AG04449 (cell line): ENCODE measurements around the gene WDFY3.

Experiments
- CTCF ChIA-PET: fragments of 350-600 bp; formaldehyde crosslinking; extraction: SDS; loops from one replicate; lab custom pipeline; 2021; ENCODE audit warnings: antibody characterized with exemption; lab: Yijun Ruan, JAX
- POLR2A ChIA-PET: fragments of 400-600, 350-600 bp; formaldehyde crosslinking; extraction: SDS; loops from one replicate; lab custom pipeline; 2020; ENCODE audit warnings: antibody characterized with exemption, inconsistent platforms; lab: Yijun Ruan, JAX
- DNase-seq: peaks from one replicate; pipeline ENCODE4 v3.0.0-alpha.2; 2010; ENCODE audit warnings: low read depth, low spot score
- H3K4me3 ChIP-seq: 2 replicates; pipeline ENCODE4 v1.5.1; 2011; ENCODE audit warnings: low read depth, mild to moderate bottlenecking, control low read depth, low read length
- CTCF ChIP-seq: IDR thresholded peaks from one replicate; pipeline ENCODE4 v1.5.1; 2011; ENCODE audit warnings: mild to moderate bottlenecking, moderate library complexity, low read length, control low read depth, inconsistent platforms; ENCODE audit not compliant: insufficient read depth; ENCODE audit errors: missing control alignments

WDFY3 gene

GRCh38 chr4:84792366-84793301 is 173.9 kb downstream of the WDFY3 start:
- ChIA-PET CTCF (interaction anchor here (1.2 kb wide), 1 partner anchor 42 kb away, joined by 3 read pairs; no protein-coding TSS in a partner anchor), POLR2A (interaction anchor here (1.4 kb wide), 1 partner anchor 174 kb away, joined by 3 read pairs; the partner anchor contains the start of gene WDFY3)
- no peak overlapping the region for H3K4me3 ChIP-seq
- TF ChIP-seq CTCF = no peak
- DNase-seq = peak; percentile 47

GRCh38 chr4:84790769-84791565 is 175.5 kb downstream of the WDFY3 start:
- POLR2A ChIA-PET = no interaction called here
- no peak overlapping the region for H3K4me3 ChIP-seq
- no peak for DNase-seq
- TF ChIP-seq CTCF = no peak
- CTCF ChIA-PET = interaction anchor here (0.6 to 5.0 kb wide), 5 partner anchors 18 to 184 kb away, joined by 3 to 30 read pairs (median 3); no protein-coding TSS in a partner anchor

GRCh38 chr4:84786478-84786877 is 180.0 kb downstream of the WDFY3 start:
- TF ChIP-seq CTCF = no peak
- ChIA-PET POLR2A (no interaction called here), CTCF (interaction anchor here (1.9 to 5.0 kb wide), 2 partner anchors 36 to 184 kb away, joined by 7 to 30 read pairs; no protein-coding TSS in a partner anchor)
- no peak for DNase-seq
- no peak overlapping the region for H3K4me3 ChIP-seq

- H3K4me3 ChIP-seq = no peak overlapping the region
- no peak for TF ChIP-seq CTCF
- DNase-seq = no peak
- POLR2A ChIA-PET = no interaction called here
- CTCF ChIA-PET = no interaction called here
Measured at GRCh38 chr4:84782517-84782916, 184.0 kb downstream of the WDFY3 start.

- H3K4me3 ChIP-seq = no peak overlapping the region
- no peak for DNase-seq
- no peak for TF ChIP-seq CTCF
- CTCF ChIA-PET = interaction anchor here (1.0 to 1.4 kb wide), 2 partner anchors 31 to 190 kb away, joined by 3 to 6 read pairs; no protein-coding TSS in a partner anchor
- POLR2A ChIA-PET = no interaction called here
Measured at GRCh38 chr4:84780719-84781118, 185.8 kb downstream of the WDFY3 start.
